ENCODE data around the gene EIF4A3.

- TF ChIP-seq, protein P1, sequence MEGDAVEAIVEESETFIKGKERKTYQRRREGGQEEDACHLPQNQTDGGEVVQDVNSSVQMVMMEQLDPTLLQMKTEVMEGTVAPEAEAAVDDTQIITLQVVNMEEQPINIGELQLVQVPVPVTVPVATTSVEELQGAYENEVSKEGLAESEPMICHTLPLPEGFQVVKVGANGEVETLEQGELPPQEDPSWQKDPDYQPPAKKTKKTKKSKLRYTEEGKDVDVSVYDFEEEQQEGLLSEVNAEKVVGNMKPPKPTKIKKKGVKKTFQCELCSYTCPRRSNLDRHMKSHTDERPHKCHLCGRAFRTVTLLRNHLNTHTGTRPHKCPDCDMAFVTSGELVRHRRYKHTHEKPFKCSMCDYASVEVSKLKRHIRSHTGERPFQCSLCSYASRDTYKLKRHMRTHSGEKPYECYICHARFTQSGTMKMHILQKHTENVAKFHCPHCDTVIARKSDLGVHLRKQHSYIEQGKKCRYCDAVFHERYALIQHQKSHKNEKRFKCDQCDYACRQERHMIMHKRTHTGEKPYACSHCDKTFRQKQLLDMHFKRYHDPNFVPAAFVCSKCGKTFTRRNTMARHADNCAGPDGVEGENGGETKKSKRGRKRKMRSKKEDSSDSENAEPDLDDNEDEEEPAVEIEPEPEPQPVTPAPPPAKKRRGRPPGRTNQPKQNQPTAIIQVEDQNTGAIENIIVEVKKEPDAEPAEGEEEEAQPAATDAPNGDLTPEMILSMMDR (conservative IDR thresholded peaks at IDR 0.05; ENCODE audit: low read depth, low read length) = no peak
- TF ChIP-seq EZH2 (IDR thresholded peaks at IDR 0.05; ENCODE audit: borderline replicate concordance, low read depth, low read length, poor library complexity, severe bottlenecking) = no peak
Observed at GRCh38 chr17:80089762-80090161, 57.2 kb downstream of the EIF4A3 start.
